Skeletal muscle tissue (tissue), 4 donors: ENCODE measurements around the gene DNAH2. TPM values are rescaled to one million over a fixed set of nuclear protein-coding genes. Genes with fewer than 3 reads are reported as not detected.
"Not testable (repeated sequence)": the region's sequence is repeated elsewhere in the genome, so short reads cannot be mapped to it uniquely, and the experiment has no call there.

Experiments used
- H3K27ac ChIP-seq: one replicate; pipeline ENCODE4 v1.7.0; 2013; ENCODE audit warnings: mild to moderate bottlenecking, low read depth, low read length, inconsistent platforms
- H3K27me3 ChIP-seq, 3 donors: one replicate each; pipeline ENCODE4 v1.7.0; 2013; ENCODE audit warnings: low read length in 3 of 3; ENCODE audit not compliant: control insufficient read depth in 3 of 3, insufficient read depth in 3 of 3
- H3K36me3 ChIP-seq, 3 donors: one replicate each; pipeline ENCODE4 v1.7.0; 2013; ENCODE audit warnings: low read length in 3 of 3; ENCODE audit not compliant: control insufficient read depth in 3 of 3, insufficient read depth in 3 of 3
- H3K4me1 ChIP-seq, 3 donors: one replicate each; pipeline ENCODE4 v1.7.0; 2013; ENCODE audit warnings: low read length in 3 of 3, mild to moderate bottlenecking in 3 of 3; ENCODE audit not compliant: control insufficient read depth in 3 of 3, insufficient read depth in 3 of 3
- H3K4me3 ChIP-seq, 3 donors: one replicate each; pipeline ENCODE4 v1.7.0; 2013; ENCODE audit warnings: low read length in 3 of 3
- H3K9ac ChIP-seq, 3 donors: one replicate each; pipeline ENCODE4 v1.7.0; 2013; ENCODE audit warnings: low read length in 3 of 3, mild to moderate bottlenecking in 3 of 3, moderate library complexity in 2 of 3, low read depth in 1 of 3
- H3K9me3 ChIP-seq, 3 donors: one replicate each; pipeline ENCODE4 v1.7.0; 2013; ENCODE audit warnings: low read length in 3 of 3; ENCODE audit not compliant: control insufficient read depth in 3 of 3
- total RNA-seq: library from RNA; depleted of rRNA; stranded (reverse); fragments of >200 nt; gene quantifications from one replicate; pipeline ENCODE4 v1.2.3, GENCODE V29; 2014
- donor health status: Osteomylitis.

The DNAH2 gene
- total RNA-seq, 1 donor from 2014 or later, result 0.52 TPM

DNA sequence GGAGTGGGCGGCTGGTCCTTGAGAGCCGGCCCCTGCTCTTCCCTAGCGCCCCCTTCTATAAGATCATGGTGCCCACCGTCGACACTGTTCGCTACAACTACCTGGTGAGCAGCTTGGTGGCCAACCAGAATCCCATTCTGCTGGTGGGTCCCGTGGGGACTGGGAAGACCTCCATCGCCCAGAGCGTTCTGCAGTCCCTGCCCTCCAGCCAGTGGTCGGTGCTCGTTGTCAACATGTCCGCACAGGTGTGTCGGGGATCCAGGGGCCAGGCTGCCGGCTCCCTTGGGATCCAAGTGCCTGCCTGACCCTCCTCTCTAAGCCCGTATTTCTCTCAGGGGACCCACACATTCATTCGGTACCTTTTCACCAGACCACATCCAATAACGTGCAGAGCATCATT, 75.1 kb downstream of the DNAH2 start:
- H3K9me3 ChIP-seq, result no peaks in the 10 kb centered on the region
- H3K4me3 ChIP-seq, result no peak overlapping the region
- no peaks in the 10 kb centered on the region for H3K4me1 ChIP-seq
- no peak overlapping the region for H3K27ac ChIP-seq
- no peaks in the 10 kb centered on the region for H3K36me3 ChIP-seq
- no peak overlapping the region for H3K9ac ChIP-seq
- H3K27me3 ChIP-seq, result peaks cover 0 to 8% (median 0%) of the 10 kb centered on the region in 3 donors

- H3K9me3 ChIP-seq, result no peaks in the 10 kb centered on the region
- H3K27me3 ChIP-seq, result peaks cover 0 to 14% (median 0%) of the 10 kb centered on the region in 3 donors
- no peak overlapping the region for H3K9ac ChIP-seq
- no peaks in the 10 kb centered on the region for H3K36me3 ChIP-seq
- no peak overlapping the region for H3K4me3 ChIP-seq
- no peak overlapping the region for H3K27ac ChIP-seq
- no peaks in the 10 kb centered on the region for H3K4me1 ChIP-seq
These were observed 76.6 kb downstream of the DNAH2 start for GRCh38 chr17:7794075-7794663.

DNA sequence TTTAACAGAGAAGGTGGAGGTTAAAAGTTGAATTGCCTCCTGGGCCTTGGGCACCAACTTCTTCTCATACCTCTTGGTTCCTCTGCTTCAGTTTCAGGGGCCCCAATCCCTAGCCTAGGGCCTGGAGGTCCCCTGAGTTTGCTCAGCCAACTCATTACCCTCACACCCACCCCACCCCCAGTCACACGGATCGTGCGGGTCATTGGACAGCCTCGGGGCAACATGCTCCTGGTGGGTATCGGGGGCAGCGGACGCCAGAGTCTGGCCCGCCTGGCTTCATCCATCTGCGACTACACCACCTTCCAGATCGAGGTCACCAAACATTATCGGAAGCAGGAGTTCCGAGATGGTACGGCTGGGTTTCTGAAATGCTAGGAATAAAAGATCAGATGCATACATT, 80.4 kb downstream of the DNAH2 start:
- Histone ChIP-seq H3K4me3 (no peak overlapping the region), H3K9ac (no peak overlapping the region)

DNA sequence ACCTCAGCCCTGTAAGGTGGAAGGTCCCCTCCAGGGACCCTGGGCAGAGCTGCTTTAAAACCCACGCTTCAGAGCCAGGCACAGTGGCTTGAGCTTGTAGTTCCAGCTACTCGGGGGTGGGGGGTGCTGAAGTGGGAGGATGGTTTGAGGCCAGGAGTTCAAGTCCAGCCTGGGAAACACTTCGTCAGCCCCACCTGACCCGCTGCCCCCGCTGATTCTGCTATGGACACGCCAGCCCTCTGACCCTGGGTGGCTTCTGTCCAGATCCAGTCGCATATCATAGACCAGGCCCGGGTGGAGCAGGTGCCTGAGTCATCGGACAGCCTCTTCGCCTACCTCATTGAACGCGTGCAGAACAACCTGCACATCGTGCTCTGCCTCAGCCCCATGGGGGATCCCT, 81.3 kb downstream of the DNAH2 start:
- H3K36me3 ChIP-seq, result no peaks in the 10 kb centered on the region
- H3K9ac ChIP-seq, result no peak overlapping the region
- no peaks in the 10 kb centered on the region for H3K4me1 ChIP-seq
- peaks cover 3 to 27% (median 6%) of the 10 kb centered on the region in 3 donors for H3K27me3 ChIP-seq
- H3K27ac ChIP-seq, result no peak overlapping the region
- H3K4me3 ChIP-seq, result no peak overlapping the region
- H3K9me3 ChIP-seq, result no peaks in the 10 kb centered on the region

More for the DNA sequence above, 80.4 kb downstream of the DNAH2 start:
- Histone ChIP-seq H3K27ac (no peak overlapping the region), H3K27me3 (peaks cover 0 to 26% (median 6%) of the 10 kb centered on the region in 3 donors), H3K36me3 (no peaks in the 10 kb centered on the region), H3K9me3 (no peaks in the 10 kb centered on the region), H3K4me1 (no peaks in the 10 kb centered on the region)

GRCh38 chr17:7803981-7804380, 86.4 kb downstream of the DNAH2 start:
- Histone ChIP-seq H3K27me3 (peaks cover 10 to 25% (median 10%) of the 10 kb centered on the region in 3 donors), H3K4me3 (no peak overlapping the region), H3K36me3 (no peaks in the 10 kb centered on the region), H3K27ac (no peak overlapping the region), H3K9ac (no peak overlapping the region), H3K9me3 (no peaks in the 10 kb centered on the region), H3K4me1 (no peaks in the 10 kb centered on the region)

GRCh38 chr17:7806587-7806986, 89.0 kb downstream of the DNAH2 start:
- peaks cover 10 to 21% (median 10%) of the 10 kb centered on the region in 3 donors for H3K27me3 ChIP-seq
- no peak overlapping the region for H3K27ac ChIP-seq
- no peaks in the 10 kb centered on the region for H3K9me3 ChIP-seq
- H3K4me1 ChIP-seq, result no peaks in the 10 kb centered on the region
- no peak overlapping the region for H3K4me3 ChIP-seq
- H3K36me3 ChIP-seq, result no peaks in the 10 kb centered on the region
- no peak overlapping the region for H3K9ac ChIP-seq

DNA sequence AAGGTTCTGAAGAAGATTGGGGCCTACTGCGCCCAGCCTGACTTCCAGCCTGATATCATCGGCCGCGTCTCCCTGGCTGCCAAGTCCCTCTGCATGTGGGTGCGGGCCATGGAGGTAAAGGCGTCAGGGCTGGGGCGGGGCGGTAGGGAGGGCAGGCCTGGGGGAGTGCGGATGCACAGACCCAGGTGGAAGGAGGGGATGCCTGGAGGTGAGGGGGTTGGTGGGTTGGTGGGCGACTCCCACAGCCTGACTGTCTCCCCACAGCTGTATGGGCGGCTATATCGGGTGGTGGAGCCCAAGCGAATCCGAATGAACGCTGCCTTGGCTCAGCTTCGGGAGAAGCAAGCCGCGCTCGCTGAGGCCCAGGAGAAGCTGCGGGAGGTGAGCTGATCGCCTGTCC, 89.7 kb downstream of the DNAH2 start:
- H3K4me1 ChIP-seq, result no peaks in the 10 kb centered on the region
- no peak overlapping the region for H3K9ac ChIP-seq
- no peaks in the 10 kb centered on the region for H3K9me3 ChIP-seq
- H3K27ac ChIP-seq, result no peak overlapping the region
- peaks cover 5 to 16% (median 10%) of the 10 kb centered on the region in 3 donors for H3K27me3 ChIP-seq
- H3K36me3 ChIP-seq, result no peaks in the 10 kb centered on the region
- H3K4me3 ChIP-seq, result no peak overlapping the region

DNA sequence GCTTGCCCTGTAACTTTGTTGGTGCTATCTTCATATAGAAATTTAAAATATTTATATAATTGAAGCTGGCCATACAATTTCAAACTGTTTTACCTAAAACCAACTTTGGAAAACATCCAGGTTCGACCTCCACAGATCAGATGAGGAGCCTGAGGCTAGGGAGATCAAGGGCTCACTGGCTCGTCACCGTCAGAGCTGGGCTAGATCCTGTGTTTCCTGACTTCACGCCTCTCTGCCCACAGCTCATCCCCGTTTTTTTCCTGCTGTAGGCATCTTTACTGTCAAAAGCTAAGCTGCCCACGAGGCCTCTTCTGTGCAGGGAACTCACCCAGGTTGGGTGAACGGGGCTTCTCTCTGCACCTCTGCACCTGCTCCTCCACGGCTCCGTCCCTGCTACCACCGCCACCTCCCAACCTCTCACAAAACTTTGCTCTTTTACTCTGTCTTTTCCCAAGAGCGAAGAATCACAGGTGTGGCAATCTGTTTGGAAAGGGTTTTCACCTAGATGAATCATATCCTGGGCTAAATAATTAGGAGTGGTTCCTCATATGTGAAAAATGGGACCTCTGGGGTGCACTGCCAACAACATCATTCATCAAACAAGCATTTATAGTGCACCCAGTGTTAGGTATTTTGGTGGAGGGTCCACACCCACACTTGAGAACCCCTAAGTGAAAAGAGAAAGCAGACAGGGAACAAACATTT, 91.7 kb downstream of the DNAH2 start:
- Histone ChIP-seq H3K4me1 (no peaks in the 10 kb centered on the region), H3K36me3 (no peaks in the 10 kb centered on the region), H3K9me3 (no peaks in the 10 kb centered on the region), H3K27me3 (peaks cover 5 to 8% (median 5%) of the 10 kb centered on the region in 3 donors), H3K9ac (no peak overlapping the region), H3K4me3 (no peak overlapping the region), H3K27ac (no peak overlapping the region)

- not testable (repeated sequence) for H3K9ac ChIP-seq, H3K4me3 ChIP-seq, H3K27me3 ChIP-seq, H3K27ac ChIP-seq, H3K4me1 ChIP-seq, H3K9me3 ChIP-seq, H3K36me3 ChIP-seq
These were observed 92.3 kb downstream of the DNAH2 start for GRCh38 chr17:7809791-7810343.

DNA sequence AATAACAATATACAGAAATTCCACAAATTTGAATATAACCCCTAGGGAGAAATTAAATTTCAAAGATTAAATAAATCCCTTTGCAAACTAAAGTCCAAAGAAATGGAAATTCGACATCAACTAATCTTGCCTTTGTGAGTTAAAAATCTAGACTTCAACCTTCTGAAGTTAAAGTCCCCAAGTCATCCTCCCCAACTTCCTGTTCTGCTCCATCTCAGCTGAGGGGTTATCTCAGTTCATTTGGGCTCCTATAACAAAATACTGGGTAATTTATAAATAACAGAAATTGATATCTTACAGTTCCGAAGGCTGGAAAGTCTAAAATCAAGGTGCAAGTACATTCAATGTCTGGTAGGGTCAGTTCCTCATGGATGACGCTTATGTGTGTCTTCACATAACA, 93.7 kb downstream of the DNAH2 start:
- Histone ChIP-seq H3K9me3 (no peaks in the 10 kb centered on the region), H3K27me3 (peaks cover 0 to 7% (median 0%) of the 10 kb centered on the region in 3 donors), H3K4me1 (no peaks in the 10 kb centered on the region), H3K36me3 (no peaks in the 10 kb centered on the region), H3K4me3 (no peak overlapping the region), H3K9ac (no peak overlapping the region), H3K27ac (no peak overlapping the region)
